GM12878 (cell line): ENCODE data around the gene CCDC127. TPM values are rescaled to one million over a fixed set of nuclear protein-coding genes. Genes with fewer than 3 reads are reported as not detected.

Source experiments
- ATAC-seq: fragments of 200-7000 bp; cut with Tn5 transposase; 3 replicates; pipeline ENCODE4 v1.9.1; 2020; ENCODE audit warnings: mild to moderate bottlenecking, moderate library complexity
- BruUV-seq: library from RNA; stranded (reverse); fragments of 400-500 nt; replicated peaks from 2 replicates; lab custom pipeline; 2021; lab: Mats Ljungman, UMichigan
- CTCF ChIA-PET: fragments of 300-600 bp; sonication (Branson Sonifier 250); formaldehyde crosslinking; extraction: SDS; loops from one replicate; lab custom pipeline; 2021; ENCODE audit warnings: inconsistent platforms; lab: Yijun Ruan, JAX
- POLR2A ChIA-PET: fragments of 350-600 bp; formaldehyde crosslinking; extraction: SDS; loops from one replicate; lab custom pipeline; 2021; ENCODE audit warnings: inconsistent platforms; lab: Charles Lee
- RAD21 ChIA-PET: fragments of 300-600 bp; sonication (Branson Sonifier 250); formaldehyde crosslinking; loops from one replicate; lab custom pipeline; 2023; ENCODE audit warnings: antibody characterized with exemption; ENCODE audit not compliant: unreplicated experiment; lab: Charles Lee
- SMC1A ChIA-PET: fragments of 300-600 bp; sonication (Branson Sonifier 250); formaldehyde crosslinking; loops from one replicate; lab custom pipeline; 2023; ENCODE audit not compliant: unreplicated experiment, uncharacterized antibody; lab: Charles Lee
- DNase-seq: peaks from one replicate; pipeline ENCODE4 v3.0.0-alpha.2; 2011; ENCODE audit warnings: low read depth, low spot score
- FAIRE-seq: peaks from 3 replicates; lab custom pipeline; 2011; peaks lifted over from hg19 to GRCh38; lab: Jason Lieb, UNC
- H2AFZ ChIP-seq: 2 replicates; pipeline ENCODE4 v1.6.0; 2011; ENCODE audit warnings: low read depth, low read length, control low read depth; ENCODE audit not compliant: control insufficient read depth
- H3K27ac ChIP-seq: 2 replicates; pipeline ENCODE4 v1.5.1; 2011; ENCODE audit warnings: control low read depth; ENCODE audit not compliant: control insufficient read depth, insufficient read depth
- H3K27me3 ChIP-seq, 2 experiments: replicated peaks in 1 of 2; 2 replicates each; pipeline versions ENCODE4 v1.6.0 to v1.6.1; 2011; ENCODE audit warnings: low read length in 1 of 2; ENCODE audit not compliant: control insufficient read depth in 2 of 2, insufficient read depth in 2 of 2
- H3K36me3 ChIP-seq, 2 experiments: 2 replicates each; pipeline ENCODE4 v1.5.1; 2011; ENCODE audit warnings: low read length in 1 of 2; ENCODE audit not compliant: control insufficient read depth in 2 of 2, insufficient read depth in 2 of 2
- H3K4me1 ChIP-seq: 2 replicates; pipeline ENCODE4 v1.6.1; 2011; ENCODE audit warnings: mild to moderate bottlenecking, low read length, moderate library complexity, mixed read lengths; ENCODE audit not compliant: control insufficient read depth, insufficient read depth
- H3K4me2 ChIP-seq: 2 replicates; pipeline ENCODE4 v1.6.0; 2011; ENCODE audit warnings: control low read depth; ENCODE audit not compliant: control insufficient read depth, insufficient read depth
- H3K4me3 ChIP-seq: fragments of 200-600 bp; sonication (generic); 2 replicates; pipeline ENCODE4 v1.5.1; 2016
- H3K79me2 ChIP-seq: 2 replicates; pipeline ENCODE4 v1.6.0; 2011; ENCODE audit warnings: low read length; ENCODE audit not compliant: control insufficient read depth, insufficient read depth
- H3K9ac ChIP-seq: 2 replicates; pipeline ENCODE4 v1.8.0; 2011; ENCODE audit warnings: low read length, control low read depth, mixed read lengths; ENCODE audit not compliant: control insufficient read depth, insufficient read depth
- H3K9me3 ChIP-seq: replicated peaks from 3 replicates; pipeline ENCODE4 v1.5.1; 2011; ENCODE audit warnings: mild to moderate bottlenecking, low read length; ENCODE audit not compliant: control insufficient read depth, insufficient read depth
- H4K20me1 ChIP-seq: 2 replicates; pipeline ENCODE4 v1.6.0; 2011; ENCODE audit not compliant: control insufficient read depth, insufficient read depth
- ATF7 ChIP-seq: fragments of 450-650 bp; IDR thresholded peaks from 2 replicates; pipeline ENCODE4 v1.6.1; 2016; ENCODE audit warnings: low read depth, mild to moderate bottlenecking
- BMI1 ChIP-seq: fragments of 450-650 bp; IDR thresholded peaks from 2 replicates; pipeline ENCODE4 v1.6.1; 2016; ENCODE audit warnings: mild to moderate bottlenecking, moderate library complexity, borderline replicate concordance
- BRCA1 ChIP-seq: IDR thresholded peaks from 2 replicates; pipeline ENCODE4 v1.6.1; 2011; ENCODE audit warnings: low read depth, low read length, improper control_type of control experiment
- HDAC6 ChIP-seq: fragments of 200-600 bp; sonication (generic); IDR thresholded peaks from one replicate; pipeline ENCODE4 v1.8.0; 2017; ENCODE audit warnings: antibody characterized with exemption; ENCODE audit not compliant: unreplicated experiment
- HDGF ChIP-seq: fragments of 450-650 bp; IDR thresholded peaks from 2 replicates; pipeline ENCODE4 v1.6.1; 2016; ENCODE audit warnings: antibody characterized with exemption
- IKZF2 ChIP-seq, 2 experiments: fragments of 450-650 bp; IDR thresholded peaks; 2 replicates each; pipeline ENCODE4 v1.6.1; 2017; ENCODE audit warnings: mild to moderate bottlenecking in 2 of 2, moderate library complexity in 2 of 2
- JUNB ChIP-seq: IDR thresholded peaks from 2 replicates; pipeline ENCODE4 v1.6.1; 2016; ENCODE audit warnings: antibody characterized with exemption, mild to moderate bottlenecking
- KAT2A ChIP-seq: conservative IDR thresholded peaks from 2 replicates; pipeline ENCODE4 v1.6.1; 2011; ENCODE audit warnings: low read depth, low read length; ENCODE audit not compliant: control insufficient read depth
- POLR2A ChIP-seq: IDR thresholded peaks from 2 replicates; pipeline ENCODE4 v1.6.1; 2011; ENCODE audit warnings: low read depth, mild to moderate bottlenecking, low read length
- POLR2AphosphoS2 ChIP-seq: IDR thresholded peaks from 2 replicates; pipeline ENCODE4 v1.6.1; 2011; ENCODE audit warnings: low read depth, mild to moderate bottlenecking, low read length, improper control_type of control experiment, moderate library complexity
- POLR2AphosphoS5 ChIP-seq: IDR thresholded peaks from 2 replicates; pipeline ENCODE4 v1.6.1; 2011; ENCODE audit warnings: mild to moderate bottlenecking, low read length, inconsistent platforms
- SREBF2 ChIP-seq: IDR thresholded peaks from 2 replicates; pipeline ENCODE4 v1.6.1; 2012; ENCODE audit warnings: mild to moderate bottlenecking, low read length
- STAT1 ChIP-seq: fragments of 450-650 bp; conservative IDR thresholded peaks from 2 replicates; pipeline ENCODE4 v1.6.1; 2014; ENCODE audit warnings: antibody characterized with exemption, mild to moderate bottlenecking
- TBL1XR1 ChIP-seq: IDR thresholded peaks from 2 replicates; pipeline ENCODE4 v1.6.1; 2012; ENCODE audit warnings: low read depth, low read length, improper control_type of control experiment
- TCF12 ChIP-seq: IDR thresholded peaks from 2 replicates; pipeline ENCODE4 v1.6.1; 2011; ENCODE audit warnings: low read depth, mild to moderate bottlenecking, low read length
- WGBS: methylation state at CpG from one replicate; pipeline ENCODE4 v1.1.6; 2016; ENCODE audit warnings: low lambda C conversion rate; ENCODE audit not compliant: insufficient replicate concordance, insufficient coverage; ENCODE audit errors: missing lambda C conversion rate; 5-methylcytosine and 5-hydroxymethylcytosine counted together
- in situ Hi-C: fragments of 300-500 bp; cut with MboI; formaldehyde crosslinking; loops from 9 replicates; pipeline ENCODE4 v1.14.3; 2018; ENCODE audit warnings: mixed read lengths
- intact Hi-C: fragments of 100-400 bp; cut with micrococcal nuclease; formaldehyde crosslinking; loops from one replicate; pipeline ENCODE4 v1.14.2; 2022; ENCODE audit not compliant: unreplicated experiment
- polyA plus RNA-seq, 11 experiments: library from polyadenylated mRNA; depleted of rRNA in 4 of 11; unstranded in 6 of 11; stranded (reverse) in 5 of 11; fragments of >200 nt; fragmentation: Nextera tagmentation in 4 of 11; fragmentation: Illumina TruSeq in 1 of 11; extraction: Ambion mirVana in 4 of 11; extraction: Trizol in 1 of 11; gene quantifications; 1 replicate in 1 of 11; 2 replicates in 10 of 11; pipeline versions ENCODE4 v1.2.1 to v1.2.3, GENCODE V29; 2011 to 2016; ENCODE audit warnings: inconsistent platforms in 2 of 11, missing spikeins in 2 of 11, low read depth in 1 of 11
- total RNA-seq, 4 experiments: library from RNA; depleted of rRNA in 3 of 4; stranded (reverse); fragments of >200 nt in 3 of 4; fragmentation: Illumina TruSeq in 1 of 4; extraction: Trizol in 1 of 4; gene quantifications; 2 replicates each; pipeline versions ENCODE4 v1.2.1 to v1.2.3, GENCODE V29; 2013 to 2021
- TF ChIP-seq, protein P1 (sequence below): fragments of 450-650 bp; IDR thresholded peaks from 2 replicates; pipeline ENCODE4 v1.6.1; 2017; ENCODE audit warnings: mild to moderate bottlenecking, moderate library complexity
- TF ChIP-seq, protein P2 (sequence below): IDR thresholded peaks from 2 replicates; pipeline ENCODE4 v1.6.1; 2012; ENCODE audit warnings: mild to moderate bottlenecking, low read depth, low read length
- TF ChIP-seq, protein P3 (sequence below): IDR thresholded peaks from 2 replicates; pipeline ENCODE4 v1.6.1; 2012; ENCODE audit warnings: low read depth, low read length, improper control_type of control experiment
- TF ChIP-seq, protein P4 (sequence below): IDR thresholded peaks from 2 replicates; pipeline ENCODE4 v1.6.1; 2012; ENCODE audit warnings: low read depth, low read length, improper control_type of control experiment

Gene CCDC127
- total and polyA plus RNA-seq, 10 of the 15 experiments (the other 5 are each of a cell fraction or from before 2014, with no cell fraction given): 1.9 to 6.9 (median 2.9) TPM

DNA sequence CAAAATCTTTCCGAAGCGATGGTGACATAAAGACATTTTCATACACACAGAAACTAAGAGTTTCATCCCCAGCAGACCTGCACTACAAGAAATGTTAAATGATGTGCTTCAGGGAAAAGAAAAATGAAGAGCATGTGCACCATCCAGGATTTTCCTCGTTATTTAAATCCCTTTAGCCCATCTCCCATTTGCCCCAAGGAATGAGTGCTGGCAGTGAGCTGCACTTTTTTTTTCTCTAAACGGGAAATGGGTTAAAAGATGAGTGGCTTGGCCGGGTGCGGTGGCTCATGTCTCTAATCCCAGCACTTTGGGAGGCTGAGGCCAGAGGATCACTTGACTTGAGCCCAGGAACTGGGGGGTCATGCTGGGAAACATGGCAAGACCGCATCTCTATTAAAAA lies 33.5 kb downstream of the CCDC127 start:
- ChIA-PET POLR2A (no interaction called here), CTCF (no interaction called here), SMC1A (no interaction called here), RAD21 (no interaction called here)
- FAIRE-seq (no peak), DNase-seq (no peak), ATAC-seq (no peak)
- no TSS peak for BruUV-seq
- Histone ChIP-seq H3K4me1 (peaks cover 7% of the 10 kb centered on the region), H3K9ac (no peak overlapping the region), H4K20me1 (no peaks in the 10 kb centered on the region; the same call in 1 of the 2 replicates), H3K79me2 (no peaks in the 10 kb centered on the region), H2AFZ (no peak overlapping the region), H3K27me3 (no peaks in the 10 kb centered on the region; a peak in 3 of 4 replicates), H3K36me3 (no peaks in the 10 kb centered on the region), H3K9me3 (no peaks in the 10 kb centered on the region), H3K4me2 (no peak overlapping the region), H3K27ac (no peak overlapping the region), H3K4me3 (no peak overlapping the region)
- in situ Hi-C loops (no loop called here), intact Hi-C loops (no loop called here)
- 58% methylated on average over 7 of the region's 7 CpGs for WGBS
- TF ChIP-seq POLR2AphosphoS2 (no peak), HDAC6 (no peak), SREBF2 (no peak), STAT1 (no peak), BRCA1 (no peak), ATF7 (no peak), POLR2AphosphoS5 (no peak), IKZF2 (IDR thresholded peaks at IDR 0.05) (no peak), JUNB (no peak), BMI1 (no peak), HDGF (no peak), TBL1XR1 (no peak), KAT2A (no peak), POLR2A (no peak), TCF12 (no peak)
- TF ChIP-seq, protein P1, sequence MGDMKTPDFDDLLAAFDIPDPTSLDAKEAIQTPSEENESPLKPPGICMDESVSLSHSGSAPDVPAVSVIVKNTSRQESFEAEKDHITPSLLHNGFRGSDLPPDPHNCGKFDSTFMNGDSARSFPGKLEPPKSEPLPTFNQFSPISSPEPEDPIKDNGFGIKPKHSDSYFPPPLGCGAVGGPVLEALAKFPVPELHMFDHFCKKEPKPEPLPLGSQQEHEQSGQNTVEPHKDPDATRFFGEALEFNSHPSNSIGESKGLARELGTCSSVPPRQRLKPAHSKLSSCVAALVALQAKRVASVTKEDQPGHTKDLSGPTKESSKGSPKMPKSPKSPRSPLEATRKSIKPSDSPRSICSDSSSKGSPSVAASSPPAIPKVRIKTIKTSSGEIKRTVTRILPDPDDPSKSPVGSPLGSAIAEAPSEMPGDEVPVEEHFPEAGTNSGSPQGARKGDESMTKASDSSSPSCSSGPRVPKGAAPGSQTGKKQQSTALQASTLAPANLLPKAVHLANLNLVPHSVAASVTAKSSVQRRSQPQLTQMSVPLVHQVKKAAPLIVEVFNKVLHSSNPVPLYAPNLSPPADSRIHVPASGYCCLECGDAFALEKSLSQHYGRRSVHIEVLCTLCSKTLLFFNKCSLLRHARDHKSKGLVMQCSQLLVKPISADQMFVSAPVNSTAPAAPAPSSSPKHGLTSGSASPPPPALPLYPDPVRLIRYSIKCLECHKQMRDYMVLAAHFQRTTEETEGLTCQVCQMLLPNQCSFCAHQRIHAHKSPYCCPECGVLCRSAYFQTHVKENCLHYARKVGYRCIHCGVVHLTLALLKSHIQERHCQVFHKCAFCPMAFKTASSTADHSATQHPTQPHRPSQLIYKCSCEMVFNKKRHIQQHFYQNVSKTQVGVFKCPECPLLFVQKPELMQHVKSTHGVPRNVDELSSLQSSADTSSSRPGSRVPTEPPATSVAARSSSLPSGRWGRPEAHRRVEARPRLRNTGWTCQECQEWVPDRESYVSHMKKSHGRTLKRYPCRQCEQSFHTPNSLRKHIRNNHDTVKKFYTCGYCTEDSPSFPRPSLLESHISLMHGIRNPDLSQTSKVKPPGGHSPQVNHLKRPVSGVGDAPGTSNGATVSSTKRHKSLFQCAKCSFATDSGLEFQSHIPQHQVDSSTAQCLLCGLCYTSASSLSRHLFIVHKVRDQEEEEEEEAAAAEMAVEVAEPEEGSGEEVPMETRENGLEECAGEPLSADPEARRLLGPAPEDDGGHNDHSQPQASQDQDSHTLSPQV: no peak
- TF ChIP-seq, protein P2, sequence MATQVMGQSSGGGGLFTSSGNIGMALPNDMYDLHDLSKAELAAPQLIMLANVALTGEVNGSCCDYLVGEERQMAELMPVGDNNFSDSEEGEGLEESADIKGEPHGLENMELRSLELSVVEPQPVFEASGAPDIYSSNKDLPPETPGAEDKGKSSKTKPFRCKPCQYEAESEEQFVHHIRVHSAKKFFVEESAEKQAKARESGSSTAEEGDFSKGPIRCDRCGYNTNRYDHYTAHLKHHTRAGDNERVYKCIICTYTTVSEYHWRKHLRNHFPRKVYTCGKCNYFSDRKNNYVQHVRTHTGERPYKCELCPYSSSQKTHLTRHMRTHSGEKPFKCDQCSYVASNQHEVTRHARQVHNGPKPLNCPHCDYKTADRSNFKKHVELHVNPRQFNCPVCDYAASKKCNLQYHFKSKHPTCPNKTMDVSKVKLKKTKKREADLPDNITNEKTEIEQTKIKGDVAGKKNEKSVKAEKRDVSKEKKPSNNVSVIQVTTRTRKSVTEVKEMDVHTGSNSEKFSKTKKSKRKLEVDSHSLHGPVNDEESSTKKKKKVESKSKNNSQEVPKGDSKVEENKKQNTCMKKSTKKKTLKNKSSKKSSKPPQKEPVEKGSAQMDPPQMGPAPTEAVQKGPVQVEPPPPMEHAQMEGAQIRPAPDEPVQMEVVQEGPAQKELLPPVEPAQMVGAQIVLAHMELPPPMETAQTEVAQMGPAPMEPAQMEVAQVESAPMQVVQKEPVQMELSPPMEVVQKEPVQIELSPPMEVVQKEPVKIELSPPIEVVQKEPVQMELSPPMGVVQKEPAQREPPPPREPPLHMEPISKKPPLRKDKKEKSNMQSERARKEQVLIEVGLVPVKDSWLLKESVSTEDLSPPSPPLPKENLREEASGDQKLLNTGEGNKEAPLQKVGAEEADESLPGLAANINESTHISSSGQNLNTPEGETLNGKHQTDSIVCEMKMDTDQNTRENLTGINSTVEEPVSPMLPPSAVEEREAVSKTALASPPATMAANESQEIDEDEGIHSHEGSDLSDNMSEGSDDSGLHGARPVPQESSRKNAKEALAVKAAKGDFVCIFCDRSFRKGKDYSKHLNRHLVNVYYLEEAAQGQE: no peak
- TF ChIP-seq, protein P3, sequence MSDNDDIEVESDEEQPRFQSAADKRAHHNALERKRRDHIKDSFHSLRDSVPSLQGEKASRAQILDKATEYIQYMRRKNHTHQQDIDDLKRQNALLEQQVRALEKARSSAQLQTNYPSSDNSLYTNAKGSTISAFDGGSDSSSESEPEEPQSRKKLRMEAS: no peak
- TF ChIP-seq, protein P4, sequence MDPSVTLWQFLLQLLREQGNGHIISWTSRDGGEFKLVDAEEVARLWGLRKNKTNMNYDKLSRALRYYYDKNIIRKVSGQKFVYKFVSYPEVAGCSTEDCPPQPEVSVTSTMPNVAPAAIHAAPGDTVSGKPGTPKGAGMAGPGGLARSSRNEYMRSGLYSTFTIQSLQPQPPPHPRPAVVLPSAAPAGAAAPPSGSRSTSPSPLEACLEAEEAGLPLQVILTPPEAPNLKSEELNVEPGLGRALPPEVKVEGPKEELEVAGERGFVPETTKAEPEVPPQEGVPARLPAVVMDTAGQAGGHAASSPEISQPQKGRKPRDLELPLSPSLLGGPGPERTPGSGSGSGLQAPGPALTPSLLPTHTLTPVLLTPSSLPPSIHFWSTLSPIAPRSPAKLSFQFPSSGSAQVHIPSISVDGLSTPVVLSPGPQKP: no peak
